Kidney epithelial cell (primary cell): ENCODE measurements around the gene ADAMTSL1. TPM values are rescaled to one million over a fixed set of nuclear protein-coding genes. Genes with fewer than 3 reads are reported as not detected.
A peak's percentile ranks its signal among the peaks of the same experiment; 100 is the strongest.

Source experiments
- DNase-seq: peaks from one replicate; pipeline ENCODE4 v3.0.0-alpha.2; 2010; ENCODE audit warnings: low read depth
- H3K27me3 ChIP-seq: 2 replicates; pipeline ENCODE4 v1.6.0; 2011; ENCODE audit warnings: low read length; ENCODE audit not compliant: control insufficient read depth, insufficient read depth
- H3K36me3 ChIP-seq: 2 replicates; pipeline ENCODE4 v1.5.1; 2011; ENCODE audit warnings: low read length; ENCODE audit not compliant: control insufficient read depth, insufficient read depth
- H3K4me3 ChIP-seq: 2 replicates; pipeline ENCODE4 v1.5.1; 2011; ENCODE audit warnings: low read depth, mild to moderate bottlenecking, control low read depth, low read length
- CTCF ChIP-seq: IDR thresholded peaks from 2 replicates; pipeline ENCODE4 v1.5.1; 2011; ENCODE audit warnings: mild to moderate bottlenecking, moderate library complexity, low read length, control low read depth, inconsistent platforms; ENCODE audit not compliant: insufficient read depth, poor library complexity, severe bottlenecking
- total RNA-seq: library from RNA; depleted of rRNA; stranded (reverse); fragments of >200 nt; gene quantifications from 2 replicates; pipeline ENCODE4 v1.2.3, GENCODE V29; 2015

Gene ADAMTSL1
- total RNA-seq, 1 donor from 2014 or later: 0.08 TPM

- no peaks in the 10 kb centered on the region for H3K36me3 ChIP-seq
- H3K4me3 ChIP-seq: no peak overlapping the region
- TF ChIP-seq CTCF: no peak
- DNase-seq: no peak
- no peaks in the 10 kb centered on the region for H3K27me3 ChIP-seq
Observed at GRCh38 chr9:18626046-18626698, 152.2 kb downstream of the ADAMTSL1 start.

- no peak for TF ChIP-seq CTCF
- no peak for DNase-seq
Observed at GRCh38 chr9:18629136-18629535, 155.2 kb downstream of the ADAMTSL1 start.

GRCh38 chr9:18632632-18633403 lies 158.9 kb downstream of the ADAMTSL1 start:
- TF ChIP-seq CTCF: no peak
- DNase-seq: peak; percentile 59
- H3K36me3 ChIP-seq: no peaks in the 10 kb centered on the region
- H3K27me3 ChIP-seq: no peaks in the 10 kb centered on the region
- H3K4me3 ChIP-seq: no peak overlapping the region

More at GRCh38 chr9:18629136-18629535, 155.2 kb downstream of the ADAMTSL1 start:
- H3K4me3 ChIP-seq: no peak overlapping the region
- H3K36me3 ChIP-seq: no peaks in the 10 kb centered on the region
- H3K27me3 ChIP-seq: no peaks in the 10 kb centered on the region

- no peaks in the 10 kb centered on the region for H3K36me3 ChIP-seq
- no peak overlapping the region for H3K4me3 ChIP-seq
- H3K27me3 ChIP-seq: no peaks in the 10 kb centered on the region
- TF ChIP-seq CTCF: no peak
- DNase-seq: no peak
Observed at GRCh38 chr9:18636781-18637180, 162.8 kb downstream of the ADAMTSL1 start.

GRCh38 chr9:18638371-18639249 lies 164.7 kb downstream of the ADAMTSL1 start:
- no peaks in the 10 kb centered on the region for H3K36me3 ChIP-seq
- no peak for DNase-seq
- H3K27me3 ChIP-seq: no peaks in the 10 kb centered on the region
- no peak overlapping the region for H3K4me3 ChIP-seq
- no peak for TF ChIP-seq CTCF
